8988T (cell line): ENCODE data around the gene ELFN1.

Experiments used
- DNase-seq: peaks from one replicate; pipeline ENCODE4 v3.0.0; 2011

Gene ELFN1

DNA sequence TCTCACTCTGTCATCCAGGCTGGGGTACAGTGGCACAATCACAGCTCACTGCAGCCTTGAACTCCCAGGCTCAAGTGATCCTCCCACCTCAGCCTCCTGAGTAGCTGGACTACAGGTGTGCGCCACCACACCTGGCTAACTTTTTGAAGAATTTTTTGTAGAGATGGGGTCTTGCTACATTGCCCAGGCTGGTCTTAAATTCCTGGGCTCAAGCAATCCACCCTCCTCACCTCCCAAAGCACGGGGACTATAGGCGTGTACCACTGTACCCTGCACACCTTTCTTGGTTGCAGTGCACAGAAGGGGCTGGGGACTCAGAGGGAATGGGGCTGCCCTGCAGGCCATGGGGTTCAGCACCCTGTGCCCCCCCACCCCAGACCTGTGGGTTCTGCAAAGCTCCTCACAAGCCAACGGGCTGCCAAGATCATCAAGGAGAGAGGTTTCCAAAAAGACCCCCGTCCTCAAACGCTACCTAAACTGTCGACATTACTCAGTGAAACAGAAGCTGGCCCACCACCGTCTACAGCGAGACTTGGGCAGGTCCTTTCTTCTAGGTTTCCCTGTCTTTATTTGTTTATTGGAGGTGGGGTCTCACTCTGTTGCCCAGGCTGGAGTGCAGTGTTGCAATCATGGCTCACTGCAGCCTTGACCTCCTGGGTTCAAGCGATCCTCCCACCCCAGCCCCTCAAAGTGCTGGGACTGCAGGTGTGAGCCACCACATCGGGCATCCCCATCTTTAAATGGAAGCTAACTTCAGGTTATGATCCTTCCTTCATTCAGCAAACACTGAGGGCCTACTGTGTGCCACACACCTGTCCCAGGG lies 26.6 kb upstream of the ELFN1 start:
- no peak for DNase-seq

GRCh38 chr7:1644341-1645070 lies 25.6 kb upstream of the ELFN1 start:
- DNase-seq, result no peak

DNA sequence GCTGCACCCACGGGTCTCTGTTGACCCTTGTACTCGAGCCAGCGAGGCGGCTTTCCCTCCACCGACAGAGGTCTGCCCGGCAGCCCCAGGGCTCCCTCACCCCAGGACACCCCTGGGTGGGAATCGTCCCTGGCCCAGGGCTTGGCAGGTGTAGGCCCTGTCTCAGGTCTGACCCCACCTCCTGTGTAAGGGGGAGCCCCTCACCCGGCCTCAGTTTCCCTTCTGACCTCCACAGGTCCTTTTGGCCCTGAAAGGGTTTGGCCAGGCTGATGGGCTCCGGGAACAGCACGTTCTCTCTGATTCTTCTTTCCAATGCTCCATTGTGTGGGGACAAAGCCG lies 25.0 kb upstream of the ELFN1 start:
- no peak for DNase-seq

DNA sequence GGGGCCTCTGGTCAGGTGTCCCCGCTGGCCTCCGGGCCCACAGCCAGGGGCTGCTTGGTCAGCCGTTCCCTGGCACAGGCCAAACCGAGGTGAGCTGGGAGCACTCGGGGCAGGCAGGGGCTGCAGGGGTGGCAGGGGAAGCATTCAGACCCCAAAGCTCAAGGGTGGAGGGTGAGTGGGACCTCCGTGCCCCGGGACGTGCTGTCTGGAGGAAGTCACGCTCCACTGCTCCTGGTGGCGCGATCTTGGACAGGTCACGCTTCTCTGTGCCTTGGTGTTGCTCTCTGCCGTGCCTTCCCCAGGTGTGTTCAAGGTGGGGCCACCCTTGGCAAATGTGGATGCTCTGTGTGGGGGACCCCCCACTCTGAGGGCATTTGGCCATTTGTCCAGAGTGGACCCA lies 24.6 kb upstream of the ELFN1 start:
- DNase-seq, result no peak

GRCh38 chr7:1646391-1646790 lies 23.7 kb upstream of the ELFN1 start:
- no peak for DNase-seq

DNA sequence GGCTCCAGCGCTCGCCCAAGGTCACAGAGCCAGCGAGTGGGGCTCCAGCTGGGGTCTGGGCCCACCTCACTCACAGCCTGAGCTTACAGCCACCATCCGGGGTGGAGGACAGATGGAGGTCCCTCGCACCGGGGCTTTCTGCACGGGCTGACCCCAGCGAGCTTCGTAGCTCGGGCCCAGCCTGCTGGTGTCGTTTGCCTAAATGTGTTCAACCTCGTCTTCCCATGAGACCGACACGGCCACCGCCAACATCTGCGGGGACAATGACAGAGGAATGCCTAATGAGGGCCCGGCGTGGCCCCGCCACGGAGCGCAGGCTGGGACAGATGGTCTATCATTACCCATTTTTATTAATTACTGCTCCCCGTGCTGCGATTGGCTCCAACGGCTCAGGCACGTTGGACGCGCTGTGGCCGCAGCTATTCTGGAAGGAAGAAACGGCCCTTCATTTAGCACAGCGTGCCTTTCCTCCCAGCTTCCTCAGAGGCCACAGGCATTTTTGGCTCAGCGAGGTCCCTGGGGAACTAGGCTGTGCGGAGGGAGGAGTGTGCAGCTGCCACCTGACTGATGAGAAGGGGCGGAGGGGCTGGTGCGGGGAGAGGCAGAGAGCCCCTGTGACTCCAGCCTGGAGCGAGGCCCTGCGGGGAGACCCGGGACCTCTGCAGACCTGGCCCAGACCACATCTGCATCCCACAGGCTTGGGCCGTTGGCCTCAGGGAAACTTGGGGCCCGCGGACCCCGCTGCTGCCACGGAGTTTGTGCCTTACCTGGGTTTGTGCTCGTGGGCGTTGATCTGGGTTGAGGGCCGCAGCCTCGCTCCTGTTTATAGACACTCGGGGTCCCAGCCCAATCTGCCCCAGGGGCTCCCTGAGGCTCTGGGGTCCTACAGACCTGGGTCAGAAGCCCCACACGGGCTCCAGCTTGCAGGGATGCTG lies 22.9 kb upstream of the ELFN1 start:
- DNase-seq, result no peak

DNA sequence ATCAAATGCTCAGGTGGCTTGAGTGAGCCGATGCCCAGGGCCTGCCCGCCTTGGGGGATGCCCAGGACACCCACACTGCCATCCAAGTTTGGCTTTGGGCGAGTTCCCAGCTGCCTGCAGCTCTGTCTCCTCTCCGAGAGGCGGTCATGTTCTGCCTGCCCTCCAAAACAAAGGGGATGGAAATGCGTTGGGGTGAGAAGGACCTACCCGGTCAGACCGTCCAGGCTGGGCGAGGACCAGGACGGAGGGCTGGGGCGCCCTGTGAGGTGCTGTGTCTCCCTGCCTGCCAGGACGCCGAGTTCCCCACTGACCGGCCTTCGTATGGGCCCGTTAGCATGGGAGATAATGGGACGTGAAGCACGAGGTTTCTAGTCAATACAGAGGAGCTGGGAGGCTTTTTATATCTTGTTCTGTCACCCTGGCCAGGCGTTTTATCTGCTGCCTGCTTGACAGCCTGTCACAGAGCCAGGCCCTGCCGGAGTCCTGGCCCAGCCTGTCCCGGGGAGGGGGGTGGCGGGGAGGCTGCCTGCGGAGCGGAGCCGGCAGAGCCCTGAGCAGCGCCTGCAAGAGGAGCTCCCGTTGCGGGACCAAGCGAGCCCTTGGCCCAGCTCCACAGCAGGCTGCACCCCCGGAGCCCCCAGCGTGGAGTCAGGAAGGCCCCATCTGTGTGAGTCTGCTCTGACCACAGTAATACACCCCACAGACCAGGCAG lies 22.0 kb upstream of the ELFN1 start:
- no peak for DNase-seq

DNA sequence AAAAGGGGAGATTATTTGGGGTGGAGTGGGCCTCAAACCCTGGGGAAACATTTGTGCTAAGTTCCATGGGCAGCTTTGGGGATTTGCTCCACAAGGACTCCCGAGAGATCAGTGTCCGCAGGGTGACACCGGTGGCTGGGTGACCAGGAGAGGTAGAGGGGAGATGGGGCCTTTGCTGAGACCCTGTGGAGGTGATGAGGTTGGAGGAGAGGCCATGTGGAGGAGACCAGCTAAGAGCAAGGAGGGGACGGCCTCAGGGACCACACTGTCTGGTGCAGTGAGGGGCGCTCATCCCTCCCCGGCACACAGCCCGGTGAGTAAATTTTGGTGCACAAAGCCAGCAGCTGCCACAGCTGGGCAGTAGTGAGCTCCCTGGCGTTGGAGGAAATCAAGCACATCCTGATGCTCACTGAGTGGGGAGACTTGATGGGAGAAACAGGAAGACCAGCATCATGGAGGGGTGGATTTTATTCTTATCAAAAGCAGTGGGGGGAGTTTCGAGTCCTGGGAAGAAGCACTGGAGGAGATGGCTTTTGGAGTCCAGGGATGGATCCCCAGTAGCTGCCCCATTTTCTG lies 20.2 kb upstream of the ELFN1 start:
- DNase-seq, result no peak

DNA sequence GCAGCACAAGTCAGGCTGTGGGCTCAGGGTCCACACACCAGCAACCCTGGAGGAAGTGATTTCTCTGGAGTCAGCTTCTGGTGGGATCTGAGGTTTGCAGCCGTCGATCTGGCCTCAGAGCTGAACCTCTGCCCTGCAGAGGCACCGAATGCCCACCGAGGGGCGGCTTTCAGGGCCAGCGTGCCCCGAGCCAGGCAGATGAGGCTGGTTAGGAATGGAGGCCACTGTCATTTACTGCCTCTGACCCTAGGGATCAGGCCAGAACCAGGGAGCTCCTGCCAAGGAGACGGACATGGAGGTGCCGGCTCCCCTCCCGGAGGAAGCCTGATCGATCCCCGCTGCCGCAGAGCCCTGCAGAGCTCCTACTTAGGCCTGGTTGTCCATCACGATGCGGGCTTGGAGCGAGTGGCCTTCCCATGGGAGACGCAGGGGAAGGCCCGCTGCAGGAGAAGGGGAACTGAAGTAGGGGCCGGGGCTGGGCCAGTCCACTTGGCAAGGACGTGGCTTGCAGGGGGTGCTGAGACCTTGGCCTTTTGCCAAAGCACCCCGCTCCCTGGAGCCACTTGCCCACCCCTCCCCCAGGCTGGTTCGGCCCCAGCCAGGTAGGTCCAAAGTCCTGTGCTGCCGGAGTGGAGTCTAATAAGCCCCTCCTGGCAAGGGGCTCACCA lies 19.6 kb upstream of the ELFN1 start:
- no peak for DNase-seq

DNA sequence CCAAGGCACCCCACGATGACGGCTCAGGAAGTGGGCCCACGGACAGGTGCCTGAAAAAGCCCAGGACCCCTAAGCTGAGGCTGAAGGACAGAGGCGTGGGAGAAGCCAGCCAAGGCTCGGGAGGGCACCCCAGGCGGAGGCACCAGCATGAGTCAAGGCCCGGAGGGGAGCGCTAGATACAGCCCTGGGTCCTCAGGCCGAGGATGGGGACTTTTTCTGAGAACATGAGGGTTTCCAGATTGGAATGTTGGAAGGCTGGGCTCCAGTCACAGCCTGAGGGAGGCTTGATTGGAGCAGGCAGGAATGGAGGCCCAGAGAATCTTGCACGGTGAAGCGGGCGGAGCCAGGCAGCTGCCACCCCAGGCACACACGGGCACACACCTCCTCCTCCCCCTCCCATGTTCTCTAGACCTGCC lies 19.0 kb upstream of the ELFN1 start:
- DNase-seq, result no peak

GRCh38 chr7:1651891-1652290 lies 18.2 kb upstream of the ELFN1 start:
- no peak for DNase-seq

DNA sequence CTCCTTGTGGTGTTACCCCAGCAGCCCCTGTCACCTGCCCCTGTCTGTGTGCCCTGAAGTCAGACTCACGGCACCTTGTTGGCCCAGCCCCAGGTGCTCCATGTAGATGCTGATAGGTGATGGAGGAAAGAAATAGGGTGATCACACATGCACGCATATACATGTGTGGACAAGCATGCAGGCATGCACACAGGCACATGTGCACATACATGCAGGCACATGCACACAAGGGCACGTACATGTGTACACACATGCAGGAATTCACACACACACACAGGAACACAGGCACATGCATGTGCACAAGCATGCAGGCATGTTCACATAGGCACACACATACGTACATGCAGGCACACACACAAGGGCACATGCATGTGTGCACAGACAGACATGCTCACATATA lies 16.6 kb upstream of the ELFN1 start:
- DNase-seq, result no peak

GRCh38 chr7:1654111-1654510 lies 16.0 kb upstream of the ELFN1 start:
- no peak for DNase-seq

- no peak for DNase-seq
Observed at GRCh38 chr7:1654738-1655475, 15.2 kb upstream of the ELFN1 start.

DNA sequence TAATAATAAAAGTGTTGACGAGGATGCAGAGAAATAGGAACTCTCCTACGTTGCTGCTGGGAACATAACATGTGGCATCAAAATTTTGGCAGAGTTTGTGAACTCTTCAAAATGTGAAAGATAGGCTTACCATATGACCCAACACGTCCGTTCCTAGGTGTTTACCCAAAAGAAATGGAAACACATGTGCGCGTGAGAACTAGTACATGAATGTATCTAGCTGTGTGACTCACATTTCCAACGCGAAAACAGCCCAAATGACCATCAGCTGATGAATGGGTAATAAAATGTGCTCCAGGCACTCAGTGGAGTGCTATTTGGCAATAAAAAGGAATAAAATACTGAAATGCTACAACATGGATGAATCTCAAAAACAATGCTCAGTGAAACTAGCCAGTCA lies 10.4 kb upstream of the ELFN1 start:
- no peak for DNase-seq

DNA sequence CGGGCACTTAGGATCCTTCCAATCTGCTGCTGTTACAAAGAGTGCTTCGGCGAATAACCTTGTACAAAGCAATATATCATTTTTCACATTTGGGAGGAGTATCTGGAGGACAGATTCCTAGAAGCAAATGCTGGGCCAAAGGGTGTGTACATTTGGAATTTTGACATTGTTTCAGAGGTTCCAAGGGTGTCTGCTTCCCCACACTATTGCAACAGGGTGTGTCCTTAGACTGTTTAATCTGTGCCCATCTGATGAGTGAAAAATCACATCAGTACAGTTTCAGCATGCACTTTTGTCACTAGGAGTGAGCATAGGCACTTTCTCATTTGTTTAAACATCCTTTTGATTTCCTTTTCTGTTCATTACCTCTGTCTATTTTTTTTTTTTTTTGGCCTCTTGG lies 8.6 kb upstream of the ELFN1 start:
- peak; percentile 0 for DNase-seq

DNA sequence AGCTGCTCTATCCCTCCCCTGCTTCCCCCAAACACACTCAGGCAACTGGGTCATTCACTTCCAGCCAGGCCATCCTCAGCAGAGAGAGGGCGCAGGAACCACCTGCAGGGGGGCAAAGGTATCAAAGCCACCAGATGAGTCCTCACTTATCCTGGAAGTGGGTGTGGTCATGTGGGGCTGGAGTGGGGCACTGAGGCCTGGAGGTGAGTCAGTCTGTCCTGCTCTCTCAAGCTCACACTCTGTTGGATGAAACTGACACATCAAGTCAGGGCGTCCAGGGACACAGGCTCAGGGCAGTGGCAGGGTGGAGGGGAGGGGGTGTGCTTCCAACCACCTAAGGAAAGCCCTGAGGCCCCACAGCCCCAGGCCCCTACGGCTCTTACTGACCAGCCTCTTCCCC lies 8.0 kb upstream of the ELFN1 start:
- peak; percentile 17 for DNase-seq

DNA sequence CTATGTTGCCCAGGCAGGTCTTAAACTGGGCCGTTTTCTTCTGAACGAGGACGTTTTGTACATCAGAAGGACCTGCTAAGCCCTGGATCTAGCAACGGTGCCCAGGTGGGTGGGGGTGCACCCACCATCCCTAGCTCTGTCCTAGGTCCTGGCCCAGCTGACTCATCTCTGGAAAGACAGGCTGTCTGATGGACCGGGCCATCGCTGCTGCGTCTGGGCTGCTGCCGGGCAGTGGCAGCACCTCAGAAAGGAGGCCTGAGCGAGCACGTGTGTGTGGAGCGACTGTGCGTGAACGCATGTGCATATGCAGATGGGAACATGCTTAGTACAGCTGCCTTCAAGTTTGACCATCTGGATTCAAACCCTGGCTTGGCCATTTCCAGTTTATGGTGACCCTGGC lies 7.3 kb upstream of the ELFN1 start:
- peak; percentile 17 for DNase-seq

DNA sequence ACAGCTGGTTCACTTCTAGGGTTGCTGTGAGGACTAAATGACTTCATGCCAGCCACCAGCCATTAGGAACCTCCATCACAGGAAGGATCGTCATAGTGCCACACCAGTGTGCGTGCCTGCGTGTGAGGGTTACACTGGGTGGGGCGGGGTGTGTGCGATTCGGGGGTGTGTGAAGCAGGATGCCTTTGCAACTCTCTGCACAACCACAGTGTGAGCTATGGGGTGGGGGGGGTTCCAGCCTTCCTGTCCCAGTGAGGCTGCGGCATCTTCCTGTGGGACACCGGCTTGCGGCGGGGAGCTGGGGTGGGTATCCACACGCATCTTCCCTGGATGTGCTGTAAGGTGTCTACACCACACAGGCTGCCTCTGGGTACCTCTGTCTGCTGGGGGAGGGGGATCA lies 6.9 kb upstream of the ELFN1 start:
- DNase-seq, result peak; percentile 17

GRCh38 chr7:1663857-1664651 lies 6.0 kb upstream of the ELFN1 start:
- DNase-seq, result peak; percentile 28
